ENCODE results near the gene PLA2G4B. TPM values are rescaled to one million over a fixed set of nuclear protein-coding genes. Genes with fewer than 3 reads are reported as not detected.

PLA2G4B gene
- total RNA-seq, 1 experiment from 2014 or later = 3.7 TPM

DNA sequence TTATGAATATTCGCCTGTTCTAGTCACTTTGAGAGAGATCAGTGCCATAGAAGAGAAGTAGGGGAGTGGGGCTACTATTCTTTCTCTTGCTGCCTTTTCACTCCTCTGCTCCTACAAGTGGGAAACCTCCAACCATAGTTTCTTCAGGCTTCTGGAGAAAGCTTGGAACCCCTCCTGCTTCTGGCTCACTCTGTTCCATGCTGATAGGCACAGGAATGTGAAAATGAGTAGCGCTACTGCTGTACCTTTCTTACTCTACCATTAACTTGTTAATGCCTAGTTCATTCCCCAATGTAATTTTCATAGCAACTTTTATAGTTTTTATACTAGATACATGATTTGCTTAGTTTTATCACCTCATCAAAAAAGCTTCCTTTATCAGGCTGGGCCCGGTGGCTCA lies 37.5 kb upstream of the PLA2G4B start:
- H2BK120ac ChIP-seq (ENCODE audit: low read depth, low read length, poor library complexity, severe bottlenecking) = no peak overlapping the region
- H2BK15ac ChIP-seq (ENCODE audit: low read depth, low read length) = no peak overlapping the region
- H3K4me1 ChIP-seq (ENCODE audit: insufficient read depth, low read length) = no peaks in the 10 kb centered on the region
- Mint-ChIP-seq H3K4me1 (peaks cover 3 to 7% of the 10 kb centered on the region in 2 experiments), H3K27me3 (ENCODE audit: low read depth) (no peaks in the 10 kb centered on the region), H3K9me3 (no peaks in the 10 kb centered on the region), H3K27ac (no peak overlapping the region), H3K36me3 (ENCODE audit: insufficient read depth in 1 of 3, low read depth in 3 of 3) (peaks cover 0 to 5% (median 2%) of the 10 kb centered on the region in 3 experiments; a peak in 4 of 7 replicates), H3K4me3 (no peak overlapping the region)
- H3K18ac ChIP-seq (ENCODE audit: insufficient read length, low read depth, low read length) = no peak overlapping the region
- no peaks in the 10 kb centered on the region for H3K79me1 ChIP-seq (ENCODE audit: insufficient read depth, low read depth, low read length, poor library complexity, severe bottlenecking)
- no peaks in the 10 kb centered on the region for H4K20me1 ChIP-seq (ENCODE audit: control insufficient read depth, insufficient read depth, insufficient read length)
- no CpG with 5 or more reads among the region's 3 CpGs for WGBS (ENCODE audit: extremely low coverage, insufficient read length, low lambda C conversion rate)
- no peak overlapping the region for H2AFZ ChIP-seq (ENCODE audit: low read length)
- H2BK12ac ChIP-seq (ENCODE audit: insufficient read length, low read depth, low read length) = no peak overlapping the region
- H2AK5ac ChIP-seq (ENCODE audit: insufficient read length, low read length) = no peak overlapping the region
- no peak overlapping the region for H2BK5ac ChIP-seq (ENCODE audit: insufficient read length, low read length)
- no peaks in the 10 kb centered on the region for H3K27me3 ChIP-seq (ENCODE audit: insufficient read depth, low read length)
- H3K4me2 ChIP-seq (ENCODE audit: insufficient read depth, insufficient read length, low read length) = no peak overlapping the region
- no peaks in the 10 kb centered on the region for H3K9me3 ChIP-seq (ENCODE audit: control insufficient read depth, low read depth, low read length)
- H3K23ac ChIP-seq (ENCODE audit: insufficient read length, low read depth, low read length) = no peak overlapping the region
- H4K8ac ChIP-seq (replicated peaks; ENCODE audit: insufficient read length, low read depth, low read length) = no peak overlapping the region
- H3K79me2 ChIP-seq (ENCODE audit: insufficient read depth, low read length) = no peaks in the 10 kb centered on the region
- H2BK20ac ChIP-seq (ENCODE audit: low read depth, low read length, poor library complexity, severe bottlenecking) = no peak overlapping the region
- H3K23me2 ChIP-seq (ENCODE audit: insufficient read length, low read depth, low read length, poor library complexity, severe bottlenecking) = no peaks in the 10 kb centered on the region
- H3K27ac ChIP-seq (ENCODE audit: insufficient read length, low read depth, low read length) = no peak overlapping the region
- H3K4ac ChIP-seq (ENCODE audit: low read depth, low read length) = no peak overlapping the region
- H3K14ac ChIP-seq (ENCODE audit: insufficient read depth, low read length) = no peak overlapping the region
- no peak overlapping the region for H3K56ac ChIP-seq (ENCODE audit: insufficient read length, low read depth, low read length)
- TF ChIP-seq, protein P1, sequence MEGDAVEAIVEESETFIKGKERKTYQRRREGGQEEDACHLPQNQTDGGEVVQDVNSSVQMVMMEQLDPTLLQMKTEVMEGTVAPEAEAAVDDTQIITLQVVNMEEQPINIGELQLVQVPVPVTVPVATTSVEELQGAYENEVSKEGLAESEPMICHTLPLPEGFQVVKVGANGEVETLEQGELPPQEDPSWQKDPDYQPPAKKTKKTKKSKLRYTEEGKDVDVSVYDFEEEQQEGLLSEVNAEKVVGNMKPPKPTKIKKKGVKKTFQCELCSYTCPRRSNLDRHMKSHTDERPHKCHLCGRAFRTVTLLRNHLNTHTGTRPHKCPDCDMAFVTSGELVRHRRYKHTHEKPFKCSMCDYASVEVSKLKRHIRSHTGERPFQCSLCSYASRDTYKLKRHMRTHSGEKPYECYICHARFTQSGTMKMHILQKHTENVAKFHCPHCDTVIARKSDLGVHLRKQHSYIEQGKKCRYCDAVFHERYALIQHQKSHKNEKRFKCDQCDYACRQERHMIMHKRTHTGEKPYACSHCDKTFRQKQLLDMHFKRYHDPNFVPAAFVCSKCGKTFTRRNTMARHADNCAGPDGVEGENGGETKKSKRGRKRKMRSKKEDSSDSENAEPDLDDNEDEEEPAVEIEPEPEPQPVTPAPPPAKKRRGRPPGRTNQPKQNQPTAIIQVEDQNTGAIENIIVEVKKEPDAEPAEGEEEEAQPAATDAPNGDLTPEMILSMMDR (conservative IDR thresholded peaks at IDR 0.05) = no peak
- no peak overlapping the region for H4K91ac ChIP-seq (ENCODE audit: insufficient read length, low read depth, low read length)
- H3T11ph ChIP-seq (ENCODE audit: low read length) = no peak overlapping the region
- no peak overlapping the region for H4K5ac ChIP-seq (ENCODE audit: insufficient read length, low read depth, low read length)
- DNase-seq = no peak
- no peak overlapping the region for H3K9ac ChIP-seq (ENCODE audit: extremely low read depth, insufficient read length, low read length)
